OCI-LY3 (cell line): ENCODE results near the gene SCGB1A1.

Experiments used
- CTCF ChIP-seq: fragments of 200-600, 300-600 bp; sonication (generic); IDR thresholded peaks from 2 replicates; pipeline ENCODE4 v1.5.1; 2014; ENCODE audit warnings: antibody characterized with exemption, low read length, low read depth
- EZH2phosphoT487 ChIP-seq: fragments of 200-600 bp; shearing (Covaris generic); IDR thresholded peaks from 2 replicates; pipeline ENCODE4 v1.6.1; 2018; ENCODE audit warnings: antibody characterized with exemption, mixed run types, low read depth

GRCh38 chr11:62398011-62398994, 20.5 kb upstream of the SCGB1A1 start:
- TF ChIP-seq EZH2phosphoT487 (no peak), CTCF (no peak)
